Ascending aorta (tissue), 2 donors: ENCODE results near the gene ERCC6L. TPM values are rescaled to one million over a fixed set of nuclear protein-coding genes. Genes with fewer than 3 reads are reported as not detected.

Experiments used
- DNase-seq, 2 donors: peaks; one replicate each; pipeline ENCODE4 v3.0.0-alpha.2; 2019; ENCODE audit warnings: low spot score in 2 of 2
- H3K27ac ChIP-seq, 2 donors: fragments of 200-600 bp; sonication (generic); one replicate each; pipeline ENCODE4 v1.5.1; 2016 to 2017; ENCODE audit warnings: mild to moderate bottlenecking in 1 of 2
- H3K27me3 ChIP-seq: fragments of 200-600 bp; sonication (generic); one replicate; pipeline ENCODE4 v1.5.1; 2017
- H3K36me3 ChIP-seq, 2 donors: fragments of 200-600 bp; sonication (generic); one replicate each; pipeline ENCODE4 v1.5.1; 2016
- H3K4me1 ChIP-seq, 2 donors: fragments of 200-600 bp; sonication (generic); one replicate each; pipeline ENCODE4 v1.5.1; 2016 to 2017; ENCODE audit warnings: mild to moderate bottlenecking in 1 of 2
- H3K4me3 ChIP-seq, 2 donors: fragments of 200-600 bp; sonication (generic); one replicate each; pipeline ENCODE4 v1.5.1; 2016 to 2017; ENCODE audit warnings: mild to moderate bottlenecking in 1 of 2
- H3K9me3 ChIP-seq, 2 donors: fragments of 200-600 bp; sonication (generic); one replicate each; pipeline ENCODE4 v1.5.1; 2016
- CTCF ChIP-seq, 3 experiments: fragments of 200-600 bp in 2 of 3; fragments of 450-650 bp in 1 of 3; sonication (generic) in 2 of 3; IDR thresholded peaks; one replicate each; pipeline ENCODE4 v1.5.1; 2016 to 2019; ENCODE audit warnings: antibody characterized with exemption in 3 of 3, mild to moderate bottlenecking in 1 of 3, moderate library complexity in 1 of 3
- intact Hi-C: fragments of 100-400 bp; cut with DNase I; formaldehyde crosslinking; loops from one replicate; pipeline ENCODE4 v1.15.1; 2023
- total RNA-seq: library from RNA; depleted of rRNA; stranded (reverse); fragments of >200 nt; gene quantifications from one replicate; pipeline ENCODE4 v1.1.0, GENCODE V29; 2016

Gene ERCC6L
- total RNA-seq, 1 donor from 2014 or later, result not detected

DNA sequence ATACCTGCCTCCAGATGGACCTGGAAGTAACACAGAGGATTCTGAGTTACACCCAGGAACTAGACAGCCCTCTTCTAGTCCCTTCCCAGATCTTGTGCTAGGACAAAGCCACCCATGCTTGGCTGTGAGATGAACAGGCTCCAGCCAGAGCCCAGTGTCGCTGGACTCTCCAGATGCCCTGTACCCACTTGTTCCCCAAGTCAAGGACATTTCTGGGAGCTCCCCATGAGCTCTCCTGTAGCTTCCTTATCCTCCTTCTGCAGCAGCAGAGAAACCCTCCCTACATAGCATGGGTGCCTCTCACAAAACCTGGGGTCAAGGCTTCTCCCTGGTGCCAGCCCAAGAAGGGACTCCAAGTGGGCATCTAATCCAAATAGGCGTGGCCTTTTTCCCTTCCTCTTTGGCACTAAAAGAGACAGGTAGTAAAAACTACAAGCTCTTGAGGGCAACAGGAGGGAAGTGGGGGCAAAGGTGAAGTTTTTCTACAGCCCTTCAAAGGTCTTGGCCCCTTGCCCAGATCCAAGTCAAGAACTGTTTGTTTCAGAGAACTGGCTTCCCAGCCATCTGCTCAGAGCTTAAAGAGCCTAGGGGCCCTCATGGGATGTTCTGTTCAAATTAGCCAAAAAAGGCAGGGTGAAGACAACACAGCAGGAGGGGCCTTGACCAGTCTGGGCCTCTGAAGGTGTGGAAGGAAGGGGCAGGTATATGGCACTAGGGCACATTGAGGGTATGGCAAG lies 8.5 kb upstream of the ERCC6L start:
- no peak for DNase-seq
- intact Hi-C loops, result loop anchor here (10.0 kb wide), 1 partner anchor 297 kb away; no protein-coding TSS in a partner anchor
- no peak overlapping the region for H3K27ac ChIP-seq

GRCh38 chrX:72245461-72246089 lies 6.7 kb upstream of the ERCC6L start:
- H3K4me3 ChIP-seq, result no peak overlapping the region
- no peaks in the 10 kb centered on the region for H3K27me3 ChIP-seq
- no peak overlapping the region for H3K27ac ChIP-seq
- no peaks in the 10 kb centered on the region for H3K36me3 ChIP-seq
- H3K4me1 ChIP-seq, result no peaks in the 10 kb centered on the region
- peak in 2 of 3 experiments; percentile 55 to 66 for TF ChIP-seq CTCF (IDR thresholded peaks at IDR 0.05)
- intact Hi-C loops, result loop anchor here (10.0 kb wide), 1 partner anchor 299 kb away; no protein-coding TSS in a partner anchor
- no peaks in the 10 kb centered on the region for H3K9me3 ChIP-seq
- DNase-seq, result no peak

More for the DNA sequence above, 8.5 kb upstream of the ERCC6L start:
- Histone ChIP-seq H3K4me1 (no peaks in the 10 kb centered on the region), H3K9me3 (no peaks in the 10 kb centered on the region), H3K4me3 (no peak overlapping the region), H3K36me3 (no peaks in the 10 kb centered on the region), H3K27me3 (no peaks in the 10 kb centered on the region)
- TF ChIP-seq CTCF (IDR thresholded peaks at IDR 0.05), result no peak

GRCh38 chrX:72243472-72243871 lies 4.6 kb upstream of the ERCC6L start:
- H3K4me3 ChIP-seq, result no peak overlapping the region

GRCh38 chrX:72240976-72241375 lies 2.1 kb upstream of the ERCC6L start:
- H3K36me3 ChIP-seq, result no peaks in the 10 kb centered on the region
- no peak overlapping the region for H3K4me3 ChIP-seq
- H3K4me1 ChIP-seq, result no peaks in the 10 kb centered on the region
- H3K9me3 ChIP-seq, result no peaks in the 10 kb centered on the region
- H3K27ac ChIP-seq, result no peak overlapping the region
- DNase-seq, result no peak
- no peaks in the 10 kb centered on the region for H3K27me3 ChIP-seq
- intact Hi-C loops, result loop anchor here (10.0 kb wide), 1 partner anchor 304 kb away; no protein-coding TSS in a partner anchor
- TF ChIP-seq CTCF (IDR thresholded peaks at IDR 0.05), result no peak

More at GRCh38 chrX:72243472-72243871, 4.6 kb upstream of the ERCC6L start:
- Histone ChIP-seq H3K27ac (no peak overlapping the region), H3K27me3 (no peaks in the 10 kb centered on the region), H3K36me3 (no peaks in the 10 kb centered on the region), H3K9me3 (no peaks in the 10 kb centered on the region), H3K4me1 (no peaks in the 10 kb centered on the region)
- no peak for DNase-seq
- TF ChIP-seq CTCF (IDR thresholded peaks at IDR 0.05), result no peak
- intact Hi-C loops, result loop anchor here (10.0 kb wide), 1 partner anchor 301 kb away; no protein-coding TSS in a partner anchor

GRCh38 chrX:72238183-72238582 lies 644 bp downstream of the ERCC6L start:
- H3K36me3 ChIP-seq, result no peaks in the 10 kb centered on the region
- no peak for DNase-seq
- no peaks in the 10 kb centered on the region for H3K27me3 ChIP-seq
- H3K9me3 ChIP-seq, result no peaks in the 10 kb centered on the region
- no peaks in the 10 kb centered on the region for H3K4me1 ChIP-seq
- TF ChIP-seq CTCF (IDR thresholded peaks at IDR 0.05), result no peak
- H3K4me3 ChIP-seq, result peak overlapping the region in 1 of 2 donors; percentile 10
- intact Hi-C loops, result no loop called here
- no peak overlapping the region for H3K27ac ChIP-seq
